Activated T-cell treated with anti-CD3 and anti-CD28 coated beads, Interleukin-2, amount 50 U/mL, for 1 hour (primary cell): Measurements from ENCODE around the gene LY6G6C.
A peak's percentile ranks its signal among the peaks of the same experiment; 100 is the strongest.

Experiments
- DNase-seq: peaks from one replicate; pipeline ENCODE4 v3.0.0-alpha.2; 2020

Gene LY6G6C

DNA sequence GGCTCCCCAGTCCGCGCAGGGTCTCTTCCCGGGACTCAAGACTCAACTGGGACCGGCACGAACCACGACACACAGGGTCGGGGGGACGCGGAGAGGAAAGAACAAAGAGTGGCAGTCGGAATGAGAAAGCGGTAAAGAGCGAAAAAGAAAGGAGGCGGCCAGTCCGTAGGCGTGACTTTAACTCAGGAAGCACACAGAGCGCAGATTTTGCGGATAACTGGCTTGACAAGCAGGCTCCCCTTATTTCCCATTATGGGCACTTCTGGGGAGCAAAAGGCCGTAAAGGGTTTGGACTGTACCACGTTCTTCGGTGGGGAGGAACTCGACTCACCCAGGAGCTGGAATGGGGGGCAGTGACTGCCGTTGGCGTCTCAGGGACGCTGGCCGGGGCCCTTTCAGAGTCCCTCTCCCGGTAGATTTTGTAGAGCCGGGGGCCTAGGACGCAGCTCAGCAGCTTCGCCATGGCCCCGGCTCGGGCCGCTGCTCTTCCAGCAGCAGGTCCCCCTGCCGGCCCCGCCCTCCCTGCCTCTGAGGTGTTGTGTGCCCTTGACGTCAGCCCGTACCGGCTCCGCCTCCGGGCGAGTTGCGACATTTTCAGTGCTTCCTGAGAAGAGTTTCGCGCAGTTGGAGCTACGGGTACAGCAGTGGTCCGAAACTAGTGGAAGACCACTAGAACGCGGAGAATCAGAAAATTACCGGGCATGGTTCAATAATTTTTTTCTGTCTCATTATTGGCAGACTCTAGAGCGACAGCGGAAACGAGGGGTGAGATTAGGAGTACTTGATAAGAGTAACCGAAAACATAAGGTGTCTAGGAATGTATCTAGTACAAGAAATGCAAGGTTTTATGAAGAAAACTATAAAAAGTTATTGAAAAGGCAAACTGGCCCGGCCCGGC, 18.5 kb downstream of the LY6G6C start, which contains the start of gene ABHD16A:
ABHD16A (minus strand) TSS at position 506 of the 898 bp plus-strand sequence; CDS start at position 463, 43 bp downstream.
- peak; percentile 97 for DNase-seq

DNA sequence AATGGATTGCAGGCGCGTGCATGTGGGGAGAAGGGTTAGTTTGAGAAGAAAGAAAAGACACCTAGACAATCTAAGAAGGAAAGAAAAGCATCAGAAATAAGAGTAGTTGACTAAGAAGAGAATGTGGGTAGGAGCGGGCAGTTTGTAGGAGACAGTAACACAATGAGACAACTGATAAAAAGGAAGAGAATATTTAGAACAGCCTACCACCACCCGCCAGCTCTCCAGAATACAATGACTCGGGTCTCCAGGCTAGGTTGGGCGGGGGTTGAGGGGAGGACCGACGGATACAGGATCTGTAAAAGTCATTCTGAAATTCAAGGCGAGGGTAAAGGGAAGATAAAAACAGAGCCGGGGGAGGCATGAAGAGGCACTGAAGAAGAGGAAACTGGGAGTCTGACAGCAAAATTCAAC, 19.1 kb downstream of the LY6G6C start:
- no peak for DNase-seq

DNA sequence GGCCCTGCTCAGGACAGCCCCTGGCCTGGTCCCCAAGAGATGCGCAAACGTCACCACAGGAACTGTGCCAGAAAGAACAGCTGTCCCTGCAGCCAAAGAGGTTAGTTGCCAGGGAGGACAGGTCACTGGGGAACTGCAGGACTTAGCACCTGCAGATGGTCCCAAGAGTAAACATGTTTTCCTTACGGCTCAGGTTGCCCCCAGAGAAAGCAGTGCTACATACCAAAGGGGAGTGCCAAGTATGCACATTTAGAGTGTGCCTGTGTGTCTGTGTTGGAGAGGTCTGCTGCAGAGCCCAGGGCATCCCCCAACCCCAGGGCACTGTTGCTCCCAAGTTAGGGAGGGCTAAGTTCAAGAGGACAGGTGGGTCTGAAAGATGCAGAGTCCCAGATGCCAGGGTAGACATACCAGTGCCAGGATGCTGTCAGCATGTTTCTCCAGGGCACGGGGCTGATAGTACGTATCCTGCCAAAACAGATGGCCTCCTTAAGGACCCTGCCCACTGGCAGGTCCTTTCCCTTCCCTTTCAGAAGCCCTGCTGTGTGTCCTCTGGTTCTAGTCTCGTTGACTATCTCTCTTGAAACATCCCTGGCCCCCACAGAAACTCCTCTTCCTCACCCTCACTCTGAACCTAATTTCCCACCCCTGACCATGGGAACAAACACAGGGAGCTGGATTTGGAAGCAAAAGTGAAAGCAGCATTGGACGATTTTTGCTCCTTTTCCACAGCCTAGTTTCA, 19.7 kb downstream of the LY6G6C start:
- DNase-seq = no peak

GRCh38 chr6:31700740-31701401, 20.7 kb downstream of the LY6G6C start:
- no peak for DNase-seq

GRCh38 chr6:31697555-31697954, 24.0 kb downstream of the LY6G6C start:
- no peak for DNase-seq

- DNase-seq = no peak
Measured at GRCh38 chr6:31693535-31693934, 28.0 kb downstream of the LY6G6C start.

DNA sequence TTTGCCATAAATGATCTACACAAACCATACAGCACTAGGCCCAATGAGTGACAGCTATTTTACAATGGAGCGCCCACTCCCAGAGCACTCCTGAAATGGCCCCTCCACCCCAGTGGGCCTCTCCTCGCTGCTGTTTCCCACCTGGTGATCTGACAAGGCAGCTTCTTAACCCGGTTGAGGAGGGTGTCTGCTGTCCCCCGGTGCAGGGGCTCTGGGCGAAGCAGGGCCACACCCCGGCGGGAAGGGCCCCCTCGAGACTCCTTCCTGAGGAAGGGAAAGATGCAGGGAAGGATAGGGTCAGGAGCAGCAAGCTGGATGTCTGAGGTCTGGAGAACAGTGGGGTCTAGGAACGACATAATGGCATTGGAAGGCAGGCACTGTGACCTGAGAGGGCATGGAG, 28.7 kb downstream of the LY6G6C start:
- no peak for DNase-seq

DNA sequence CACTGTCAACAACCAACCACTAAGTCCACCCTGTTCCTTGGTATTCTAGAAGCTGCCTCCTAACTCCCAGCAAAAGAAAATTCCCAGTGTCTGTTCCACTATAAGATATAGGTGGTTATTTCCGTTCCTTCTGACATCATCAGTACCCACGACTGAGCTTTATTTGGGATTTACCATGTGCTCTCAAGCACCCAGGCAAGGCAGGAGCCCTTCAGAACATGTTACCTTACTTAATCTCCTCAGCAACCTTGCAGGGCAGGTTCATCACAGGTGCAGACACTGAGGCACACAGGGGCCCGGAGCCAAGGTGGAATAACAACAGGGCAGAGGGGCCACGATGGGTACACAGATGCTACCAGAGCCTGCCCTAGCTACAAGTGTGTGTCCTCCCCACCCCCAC, 29.2 kb downstream of the LY6G6C start:
- DNase-seq = no peak

DNA sequence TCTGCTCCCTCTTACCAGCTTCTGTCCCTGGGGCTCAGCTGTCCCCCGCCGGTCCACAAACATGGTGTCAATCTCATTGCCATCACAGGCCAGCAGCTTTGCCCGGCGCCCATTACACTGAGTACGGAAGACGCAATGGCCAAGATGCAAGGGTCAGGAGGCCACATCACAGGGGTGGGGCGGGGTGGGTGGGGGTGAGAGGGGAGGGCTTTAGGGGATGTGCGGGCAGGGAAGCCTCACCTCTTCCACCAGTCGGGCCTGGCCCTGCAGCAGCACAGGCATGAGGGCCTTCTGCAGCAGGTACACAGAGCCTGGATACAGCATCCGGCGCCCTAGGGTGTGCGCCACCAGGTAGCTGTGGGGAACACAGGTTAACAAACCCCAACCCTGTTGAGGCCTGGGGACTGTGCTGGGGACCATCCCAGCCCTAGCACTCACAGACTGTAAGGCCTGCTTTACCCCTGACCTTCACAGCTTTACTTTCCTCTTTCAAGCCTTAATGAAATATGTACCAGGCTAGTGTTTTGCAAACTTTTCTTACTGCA, 29.9 kb downstream of the LY6G6C start:
- DNase-seq = no peak

DNA sequence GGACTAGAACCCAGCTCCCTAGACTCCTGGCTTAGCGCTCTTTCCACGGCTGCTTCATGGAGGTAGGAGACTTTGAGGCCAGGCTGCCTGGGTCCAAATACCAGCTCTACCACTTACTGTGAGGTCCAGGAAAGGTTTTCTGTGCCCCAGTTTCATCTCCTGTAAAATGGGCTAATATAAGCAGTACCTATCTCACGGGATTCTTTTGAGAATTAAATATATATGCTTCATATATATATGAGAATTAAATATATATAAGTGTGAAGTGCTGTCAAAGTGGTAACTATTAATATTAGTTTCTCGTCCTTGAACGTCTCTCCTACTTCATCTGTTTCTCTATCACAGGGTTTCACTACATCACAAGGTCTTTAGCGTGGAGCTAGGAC, 30.5 kb downstream of the LY6G6C start:
- DNase-seq = no peak

DNA sequence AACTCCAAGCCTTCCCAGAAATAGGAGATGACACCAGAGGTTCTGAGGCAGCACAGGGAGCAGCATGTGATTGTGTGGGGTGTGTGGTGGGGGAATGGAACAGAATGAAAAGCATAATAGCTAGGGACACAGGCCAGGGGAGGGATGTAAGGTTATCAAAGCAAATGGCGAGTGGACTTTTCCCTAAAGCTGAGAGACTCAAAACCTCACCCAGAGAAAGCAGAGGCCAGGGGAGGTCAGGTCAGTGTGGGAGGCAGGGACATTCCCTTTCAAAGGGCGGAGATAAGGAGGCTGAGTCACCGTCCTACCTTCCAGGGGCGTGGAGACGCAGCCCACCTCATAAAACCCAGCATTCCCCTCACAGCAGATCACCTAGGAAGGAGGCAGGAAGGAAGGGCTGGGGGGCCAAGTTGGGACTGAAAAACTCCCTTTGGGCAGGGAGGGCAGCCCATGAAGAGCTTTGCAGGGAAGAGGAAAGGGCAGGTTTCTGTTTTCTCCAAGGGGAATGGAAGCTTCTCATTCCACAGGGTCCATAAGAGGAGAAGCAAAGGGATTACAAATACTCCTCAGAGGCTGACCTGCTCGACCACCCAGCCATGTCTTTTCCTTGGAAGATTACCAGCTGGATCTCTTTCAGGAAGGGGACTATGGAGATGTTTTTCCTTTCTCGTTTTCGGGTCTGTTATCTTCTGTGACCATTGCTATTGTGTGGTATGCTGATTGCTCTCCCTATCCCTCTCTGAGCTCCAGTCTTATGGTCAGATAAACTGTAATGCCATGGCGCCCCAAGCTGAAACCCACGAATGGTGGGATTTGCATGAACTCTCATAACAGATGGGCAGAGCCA, 31.1 kb downstream of the LY6G6C start:
- no peak for DNase-seq

- peak; percentile 35 for DNase-seq
Measured at GRCh38 chr6:31689249-31690110, 32.1 kb downstream of the LY6G6C start.

DNA sequence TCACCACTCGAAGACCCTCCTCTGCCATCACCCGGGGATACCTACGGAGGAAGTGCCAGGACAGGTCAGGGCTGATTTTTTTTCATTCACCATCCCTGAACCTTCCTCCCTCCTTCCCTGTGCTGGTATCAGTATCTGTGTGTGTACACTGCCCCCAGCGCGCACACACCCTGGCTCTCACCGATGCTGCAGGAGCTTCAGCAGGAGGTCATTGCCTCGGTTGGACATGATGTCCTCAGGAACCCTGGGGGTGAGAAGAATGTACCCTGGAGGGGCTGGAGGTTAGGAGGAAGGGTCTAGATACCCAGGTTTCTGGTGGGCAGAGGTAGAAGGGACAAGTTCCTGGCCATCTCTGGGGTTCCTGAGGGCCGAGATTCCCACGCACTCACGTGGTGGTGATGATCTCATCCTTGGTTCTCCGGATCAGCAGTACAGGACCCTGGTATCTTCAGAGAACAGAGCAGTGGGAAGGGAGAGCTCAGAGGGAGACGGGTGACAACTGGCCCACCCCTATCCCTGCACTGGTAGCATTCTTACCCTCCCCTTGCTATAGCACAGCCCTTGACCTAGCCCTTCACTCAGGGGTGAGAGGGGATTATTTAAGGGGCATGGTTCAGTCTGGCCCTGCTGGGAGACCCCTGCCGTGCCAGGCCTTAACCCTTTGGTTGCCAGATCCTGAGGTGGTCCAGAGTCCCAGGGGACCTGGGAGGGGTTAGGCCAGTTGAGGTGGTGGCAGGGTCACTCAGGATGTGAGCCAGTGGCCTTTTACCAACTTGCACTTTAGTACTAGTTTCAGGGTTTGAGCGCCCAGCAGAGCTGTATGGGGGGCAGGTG, 33.5 kb downstream of the LY6G6C start:
- no peak for DNase-seq

GRCh38 chr6:31687321-31687720, 34.2 kb downstream of the LY6G6C start:
- no peak for DNase-seq

DNA sequence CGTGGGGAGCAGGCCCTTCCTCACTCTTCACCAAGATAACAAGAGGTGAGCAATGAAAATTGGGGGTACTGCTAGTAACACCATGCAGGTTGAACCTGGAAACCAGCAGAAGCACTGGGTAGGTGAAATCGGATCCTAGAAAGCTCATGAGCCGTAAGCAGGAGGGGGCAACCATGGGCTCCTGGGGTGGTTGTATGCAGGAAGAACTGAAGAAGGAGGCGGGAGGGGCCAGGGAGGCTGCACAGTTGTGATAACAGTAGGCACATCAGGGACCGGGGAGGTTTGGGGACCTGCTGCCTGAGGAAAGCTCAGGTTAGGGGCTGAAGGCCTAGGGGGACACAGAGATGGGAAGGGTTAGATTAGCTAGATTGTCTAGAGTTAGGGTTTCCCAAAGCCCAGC, 35.1 kb downstream of the LY6G6C start:
- DNase-seq = no peak

GRCh38 chr6:31683591-31683990, 38.0 kb downstream of the LY6G6C start:
- no peak for DNase-seq

GRCh38 chr6:31681135-31681671, 40.3 kb downstream of the LY6G6C start:
- DNase-seq = peak; percentile 56

DNA sequence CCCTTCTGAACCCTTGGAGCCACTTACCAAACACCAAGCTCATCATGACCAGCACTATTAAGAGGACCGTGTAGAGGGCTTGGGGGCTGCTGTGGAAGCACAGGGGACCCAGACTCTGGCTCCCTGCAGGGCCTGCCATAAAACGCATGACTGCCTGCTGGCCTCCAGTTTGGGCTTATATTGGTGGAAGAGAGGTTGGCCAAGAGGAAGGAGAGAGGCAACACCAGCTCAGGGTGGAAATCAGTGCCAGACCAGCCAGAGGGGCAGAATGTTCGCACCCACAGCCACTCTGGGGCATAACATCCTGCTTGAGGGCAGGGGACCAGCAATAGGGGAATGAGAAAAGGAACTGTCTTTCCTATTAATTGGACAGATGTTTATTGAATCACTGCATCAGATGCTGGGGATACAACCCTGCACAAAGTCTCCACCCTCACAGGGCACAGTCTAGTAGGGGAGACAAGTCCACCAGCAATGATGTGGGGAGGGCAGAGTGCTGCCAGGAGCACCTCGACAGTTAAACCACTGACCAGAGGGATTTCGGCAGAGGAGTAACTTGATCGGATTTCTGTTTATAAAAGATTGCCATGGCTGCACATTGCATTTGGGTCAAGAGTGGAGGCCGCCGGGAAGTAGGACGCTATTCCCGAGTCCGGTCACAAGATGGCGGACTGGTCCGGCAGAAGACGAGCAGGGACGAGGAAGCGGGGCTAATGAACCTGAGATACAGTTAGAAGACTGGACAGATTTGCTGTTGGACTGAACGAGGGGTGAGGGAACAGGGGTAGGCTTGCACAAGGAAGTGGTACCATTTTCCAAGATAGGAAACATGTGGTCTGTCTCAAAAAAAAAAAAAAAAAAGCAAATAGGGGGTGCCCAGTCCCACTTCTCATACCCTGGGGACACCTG, 41.1 kb downstream of the LY6G6C start, which contains the start of gene LY6G5C:
LY6G5C (minus strand) TSS at position 842 of the 909 bp plus-strand sequence; CDS start at position 148, 694 bp downstream.
- peak; percentile 65 for DNase-seq

DNA sequence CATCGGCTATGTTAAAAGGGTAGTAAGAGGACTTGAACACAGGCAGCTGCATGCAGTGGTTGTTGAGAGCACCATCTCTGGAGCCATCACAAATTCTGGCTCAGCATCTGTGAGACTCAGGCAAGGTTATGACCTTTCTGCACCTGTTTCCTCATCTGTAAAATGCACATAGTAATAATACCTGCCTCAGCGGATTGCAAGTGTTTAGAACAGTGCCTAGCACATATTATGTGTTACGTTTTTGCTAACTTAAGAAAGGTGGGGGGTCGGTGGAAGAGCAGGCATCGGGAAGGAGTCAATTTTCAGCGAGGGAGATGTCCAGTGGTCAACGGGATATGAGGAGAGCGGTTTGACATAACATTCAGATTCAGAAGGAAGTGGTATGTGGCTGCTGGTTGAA, 43.6 kb downstream of the LY6G6C start:
- no peak for DNase-seq
